Activated CD8-positive, alpha-beta memory T cell treated with anti-CD3 and anti-CD28 coated beads for 4 hours (primary cell): ENCODE measurements around the gene OXCT1.

ENCODE experiments used
- DNase-seq, 2 donors: peaks; one replicate each; pipeline ENCODE4 v3.0.0-alpha.2; 2020; ENCODE audit warnings: low read depth in 2 of 2

The OXCT1 gene

GRCh38 chr5:41869724-41870626 is at the start of gene OXCT1:
TSS of gene OXCT1 (minus strand) at chr5:41870425. CDS start at chr5:41870358, 67 bp downstream.
- peak; percentile 76 to 84 for DNase-seq

- no peak for DNase-seq
These were observed 47.9 kb upstream of the OXCT1 start for GRCh38 chr5:41918105-41918504.

DNA sequence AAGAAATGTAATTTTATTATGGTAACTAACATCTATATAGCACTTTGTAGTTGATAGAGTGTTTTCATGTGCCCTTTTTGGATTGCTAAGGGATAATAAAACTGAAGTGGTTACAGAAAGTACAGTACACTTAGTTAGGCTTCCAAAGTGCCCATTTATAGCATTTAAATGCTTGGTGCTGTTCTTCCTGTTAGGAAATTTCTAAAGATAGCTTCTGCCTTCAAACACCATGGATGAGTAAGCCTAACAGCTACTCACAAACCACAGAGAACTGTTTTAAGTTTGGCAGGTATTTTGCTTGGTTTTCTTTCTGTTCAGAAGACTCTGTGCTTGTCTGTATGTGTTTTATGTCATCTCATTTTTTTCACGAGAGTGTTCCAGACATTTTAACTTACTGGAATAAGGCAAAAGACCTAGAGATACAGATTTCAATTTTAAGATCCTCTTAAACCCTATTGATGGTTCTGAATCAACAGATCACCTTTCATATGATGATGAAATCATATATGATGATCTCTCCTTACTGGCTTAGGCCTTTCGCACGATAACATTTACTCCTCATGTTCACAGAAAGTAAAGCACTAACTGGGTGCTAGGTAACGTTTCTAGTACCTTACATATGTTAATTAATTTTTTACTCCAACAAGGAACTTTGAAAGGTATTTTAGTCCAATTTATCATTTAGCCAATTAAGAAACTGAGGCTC is 38.3 kb upstream of the OXCT1 start:
- no peak for DNase-seq

- no peak for DNase-seq
These were observed 35.9 kb upstream of the OXCT1 start for GRCh38 chr5:41906151-41906550.

DNA sequence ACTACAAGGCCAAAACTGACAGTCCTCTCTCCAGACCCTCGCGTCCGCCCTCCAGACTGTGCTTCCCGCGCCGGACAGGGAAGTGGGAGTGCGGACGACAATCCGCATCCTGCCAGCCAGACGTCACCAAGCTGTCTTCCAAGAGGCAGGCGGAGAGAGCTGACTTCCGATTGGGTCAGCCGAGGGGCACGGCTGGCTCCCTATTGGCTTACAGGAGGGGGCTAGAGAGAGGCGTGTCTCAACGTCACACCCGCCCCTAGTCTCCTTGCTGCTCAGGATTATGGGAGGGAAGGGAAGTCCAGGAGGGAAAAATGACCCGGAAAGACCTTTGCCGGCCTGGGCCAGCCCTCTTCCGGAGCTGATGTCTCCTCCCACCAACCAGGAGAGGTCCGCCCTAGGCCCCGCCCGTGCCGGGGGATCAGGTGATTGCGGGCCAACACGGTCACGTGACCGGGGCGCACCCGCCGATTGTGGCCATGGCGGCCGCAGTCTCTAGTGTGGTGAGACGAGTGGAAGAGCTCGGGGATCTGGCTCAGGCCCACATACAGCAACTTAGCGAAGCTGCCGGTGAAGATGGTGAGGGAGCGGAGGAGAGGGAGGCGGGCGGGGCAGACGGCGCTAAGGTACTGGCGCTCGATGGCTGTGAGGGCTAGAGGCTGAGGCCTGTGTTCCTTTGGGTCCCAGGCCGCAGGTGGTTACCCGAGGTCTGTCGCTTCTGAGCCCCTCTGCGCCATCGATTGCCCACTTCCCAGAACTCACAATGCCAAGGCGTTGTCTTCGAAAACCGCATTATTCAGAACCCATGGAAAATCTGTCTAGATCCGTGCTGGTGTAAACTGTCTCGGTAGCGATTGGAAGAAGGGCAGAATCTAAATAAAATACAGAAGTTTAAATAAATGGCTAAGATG is 33.9 kb upstream of the OXCT1 start, which contains the start of gene RIMOC1:
Gene RIMOC1, plus strand, starts transcription at position 453 of the 908 bp plus-strand sequence. Its CDS starts 24 bp downstream, at position 477.
- peak; percentile 92 to 93 for DNase-seq

DNA sequence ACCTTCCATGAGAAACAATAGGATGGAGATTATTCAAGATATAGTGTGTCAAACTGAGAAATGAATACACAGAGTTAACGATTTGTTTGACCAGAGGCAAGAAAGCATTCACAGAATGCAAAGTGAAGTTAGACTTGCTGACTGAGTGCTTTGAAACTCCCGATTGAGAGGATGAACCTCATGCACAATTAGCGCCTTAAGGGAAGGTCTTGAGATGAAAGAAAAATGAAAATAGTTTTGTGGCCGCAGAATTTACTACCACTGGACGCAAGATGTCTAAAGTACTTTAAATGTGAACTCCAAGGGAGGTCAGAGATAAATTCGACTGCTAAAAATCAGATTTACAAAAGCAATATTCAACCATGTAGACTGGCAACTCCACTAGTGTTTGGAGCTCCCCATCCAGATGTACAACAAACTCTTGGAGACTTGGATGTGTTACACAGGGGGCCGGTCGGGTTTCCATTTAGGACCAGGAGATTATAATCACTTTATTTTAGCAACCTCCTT is 33.2 kb upstream of the OXCT1 start:
- DNase-seq, result no peak

DNA sequence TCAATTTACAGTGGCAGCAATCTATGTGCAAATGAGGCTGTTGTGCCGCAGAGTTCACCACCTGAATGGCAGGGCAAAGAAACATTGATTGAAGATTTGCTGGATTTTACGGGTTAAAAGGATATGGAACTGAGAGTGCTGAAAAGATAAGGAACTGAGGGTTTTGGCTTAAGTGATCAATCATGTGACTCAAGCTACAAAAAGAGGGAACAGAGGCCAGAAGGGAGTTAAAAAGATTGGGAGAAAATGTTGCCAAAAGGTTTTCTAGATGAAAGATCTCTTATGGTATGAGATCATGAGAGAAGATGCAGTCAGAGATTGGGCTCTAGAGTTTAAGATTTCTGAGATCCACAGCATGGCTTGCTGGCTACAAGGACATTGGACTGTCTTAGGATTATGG is 26.0 kb upstream of the OXCT1 start:
- no peak for DNase-seq

DNA sequence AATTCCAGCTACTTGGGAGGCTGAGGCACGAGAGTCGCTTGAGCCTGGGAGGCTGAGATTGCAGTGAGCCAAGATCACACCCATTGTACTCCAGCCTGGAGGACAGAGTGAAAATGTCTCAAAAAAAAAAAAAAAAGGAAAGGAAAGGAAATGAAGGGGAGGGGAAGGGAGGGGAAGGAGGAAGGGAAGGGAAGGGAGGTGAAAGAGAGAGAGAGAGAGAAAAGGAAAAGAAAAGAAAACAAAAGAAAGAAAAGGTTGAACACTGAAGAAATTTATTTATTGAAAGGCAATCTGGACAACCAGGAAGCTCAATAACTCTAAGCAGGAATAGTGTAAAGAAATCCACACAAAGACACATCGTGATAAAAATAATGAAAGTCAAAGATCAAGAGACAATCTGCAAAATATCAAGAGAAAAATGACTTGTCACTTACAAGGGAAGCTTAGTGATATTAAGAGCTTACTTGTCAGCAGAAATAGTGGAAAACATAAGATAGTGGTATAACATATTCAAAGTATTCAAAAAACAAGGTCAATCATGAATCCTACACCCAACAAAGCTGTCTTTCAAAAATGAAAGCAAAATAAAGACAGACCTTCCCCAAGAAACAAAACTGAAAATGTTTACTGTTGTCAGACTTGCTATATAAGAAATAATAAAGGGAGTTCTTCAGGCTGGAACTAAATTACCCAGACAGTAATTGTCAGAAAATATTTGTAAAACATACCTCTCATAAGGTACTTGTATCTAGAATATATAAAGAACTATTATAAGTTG is 23.0 kb upstream of the OXCT1 start:
- DNase-seq, result no peak

DNA sequence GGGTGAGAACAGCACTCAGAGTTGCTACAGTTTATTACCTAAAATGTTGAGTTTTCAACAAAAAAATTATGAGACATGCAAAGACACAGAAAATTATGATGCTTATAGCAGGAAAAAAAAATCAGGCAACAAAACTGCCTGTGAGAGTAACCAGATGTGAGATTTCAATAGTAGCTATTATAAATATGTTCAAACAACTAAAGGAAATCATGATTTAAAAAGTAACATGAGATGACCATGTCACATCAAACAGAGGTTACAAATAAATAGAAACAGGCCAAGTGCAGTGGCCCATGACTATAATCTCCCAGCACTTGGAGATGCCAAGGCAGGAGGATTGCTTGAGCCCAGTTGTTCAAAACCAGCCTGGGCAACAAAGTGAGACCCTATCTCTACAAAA is 21.8 kb upstream of the OXCT1 start:
- DNase-seq, result no peak

GRCh38 chr5:41891066-41891707 is 21.0 kb upstream of the OXCT1 start:
- no peak for DNase-seq

DNA sequence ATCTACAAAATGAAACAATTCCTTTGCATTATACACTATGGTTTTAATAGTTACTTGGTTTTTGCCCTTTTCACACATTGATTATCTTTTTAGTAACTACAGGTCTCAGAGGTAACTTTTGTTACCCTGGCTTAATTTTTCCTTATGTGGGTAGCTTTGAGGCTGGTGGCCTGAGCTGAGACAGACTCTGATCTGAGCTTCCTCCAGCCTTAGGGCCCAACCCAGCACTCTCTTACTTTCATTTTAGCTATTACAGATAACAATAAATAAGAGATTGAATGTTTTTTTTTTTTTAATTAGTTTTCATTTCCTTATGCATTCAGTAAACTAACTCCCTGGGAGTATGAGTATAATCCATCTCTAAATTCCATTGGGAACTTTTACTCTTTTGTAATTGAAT is 15.1 kb upstream of the OXCT1 start:
- no peak for DNase-seq

GRCh38 chr5:41883936-41884335 is 13.7 kb upstream of the OXCT1 start:
- no peak for DNase-seq

GRCh38 chr5:41883243-41883642 is 13.0 kb upstream of the OXCT1 start:
- DNase-seq, result no peak

GRCh38 chr5:41882765-41883164 is 12.5 kb upstream of the OXCT1 start:
- DNase-seq, result no peak

- no peak for DNase-seq
These were observed 8.6 kb upstream of the OXCT1 start for GRCh38 chr5:41878643-41879478.

- no peak for DNase-seq
These were observed 7.9 kb upstream of the OXCT1 start for GRCh38 chr5:41878173-41878572.

- DNase-seq, result no peak
These were observed 7.2 kb upstream of the OXCT1 start for GRCh38 chr5:41877408-41877807.

GRCh38 chr5:41876678-41877077 is 6.5 kb upstream of the OXCT1 start:
- DNase-seq, result no peak

GRCh38 chr5:41875121-41875520 is 4.9 kb upstream of the OXCT1 start:
- DNase-seq, result no peak
